Adrenal gland (tissue), 5 donors: ENCODE measurements around the gene APOC3.

Experiments
- POLR2A ChIP-seq, 2 donors: fragments of 450-650 bp; IDR thresholded peaks; one replicate each; pipeline ENCODE4 v1.6.1; 2017; ENCODE audit warnings: antibody characterized with exemption in 2 of 2, mild to moderate bottlenecking in 2 of 2, moderate library complexity in 1 of 2
- TF ChIP-seq, protein P1 (sequence below), 6 experiments: fragments of 450-650 bp in 4 of 6; fragments of 200-600 bp in 2 of 6; sonication (generic) in 1 of 6; IDR thresholded peaks; 1 replicate in 5 of 6; 2 replicates in 1 of 6; pipeline versions ENCODE4 v1.5.1 to v1.8.0; 2016 to 2021; ENCODE audit warnings: antibody characterized with exemption in 6 of 6, mild to moderate bottlenecking in 2 of 6, moderate library complexity in 1 of 6
- donor health status: DM: no; HTN: no; CAD: no.

GRCh38 chr11:116835791-116836631, 6.3 kb downstream of the APOC3 start:
- no peak for TF ChIP-seq POLR2A (IDR thresholded peaks at IDR 0.05)
- TF ChIP-seq, protein P1, sequence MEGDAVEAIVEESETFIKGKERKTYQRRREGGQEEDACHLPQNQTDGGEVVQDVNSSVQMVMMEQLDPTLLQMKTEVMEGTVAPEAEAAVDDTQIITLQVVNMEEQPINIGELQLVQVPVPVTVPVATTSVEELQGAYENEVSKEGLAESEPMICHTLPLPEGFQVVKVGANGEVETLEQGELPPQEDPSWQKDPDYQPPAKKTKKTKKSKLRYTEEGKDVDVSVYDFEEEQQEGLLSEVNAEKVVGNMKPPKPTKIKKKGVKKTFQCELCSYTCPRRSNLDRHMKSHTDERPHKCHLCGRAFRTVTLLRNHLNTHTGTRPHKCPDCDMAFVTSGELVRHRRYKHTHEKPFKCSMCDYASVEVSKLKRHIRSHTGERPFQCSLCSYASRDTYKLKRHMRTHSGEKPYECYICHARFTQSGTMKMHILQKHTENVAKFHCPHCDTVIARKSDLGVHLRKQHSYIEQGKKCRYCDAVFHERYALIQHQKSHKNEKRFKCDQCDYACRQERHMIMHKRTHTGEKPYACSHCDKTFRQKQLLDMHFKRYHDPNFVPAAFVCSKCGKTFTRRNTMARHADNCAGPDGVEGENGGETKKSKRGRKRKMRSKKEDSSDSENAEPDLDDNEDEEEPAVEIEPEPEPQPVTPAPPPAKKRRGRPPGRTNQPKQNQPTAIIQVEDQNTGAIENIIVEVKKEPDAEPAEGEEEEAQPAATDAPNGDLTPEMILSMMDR (IDR thresholded peaks at IDR 0.05) = peak; percentile 11 to 53 (median 37)
